ENCODE results near the gene SCD5. TPM values are rescaled to one million over a fixed set of nuclear protein-coding genes. Genes with fewer than 3 reads are reported as not detected.

SCD5 gene
- total and polyA plus RNA-seq, 2 of the 4 experiments (the other 2 are of a cell fraction): 12.4 to 13.5 TPM

DNA sequence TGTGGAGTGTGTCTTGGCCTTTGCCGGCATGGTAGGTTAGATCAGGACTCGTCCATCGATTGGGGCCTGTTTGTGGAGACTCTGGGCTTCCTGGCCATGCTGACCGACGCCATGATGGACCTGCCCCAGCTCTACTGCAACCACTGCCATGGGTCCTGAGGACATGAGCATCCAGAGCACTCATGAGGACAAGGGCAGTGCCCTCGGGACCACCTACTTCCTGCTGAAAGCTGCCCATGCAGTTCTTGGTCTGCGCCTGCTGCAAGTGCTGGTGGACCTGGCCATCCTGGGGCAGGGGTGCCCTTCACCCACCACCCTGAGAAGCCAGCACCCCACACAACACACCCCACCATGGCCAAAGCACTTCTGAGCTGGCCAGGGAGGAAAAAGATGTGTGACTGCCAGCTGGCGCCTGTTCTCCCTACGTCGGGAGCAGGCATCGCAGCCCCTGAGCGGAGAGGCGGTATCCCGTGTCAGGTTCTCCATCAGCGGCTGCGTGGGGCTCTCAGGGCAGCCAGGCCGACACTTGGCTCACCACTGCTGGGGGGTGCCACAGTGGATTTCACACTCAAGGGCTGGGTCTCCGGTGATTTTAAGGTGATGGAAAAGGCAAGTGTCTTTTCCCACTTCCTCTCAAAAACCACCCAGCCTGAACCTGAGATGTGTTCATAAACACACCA, 106.4 kb downstream of the SCD5 start:
- BruUV-seq (replicated peaks): no TSS peak
- H2BK20ac ChIP-seq (ENCODE audit: low read depth, low read length): no peak overlapping the region
- H3K56ac ChIP-seq (ENCODE audit: extremely low read depth, insufficient read depth, low read length): no peak overlapping the region
- no peak overlapping the region for H3K23ac ChIP-seq (ENCODE audit: low read depth, low read length)
- no peak overlapping the region for H3K4me2 ChIP-seq (ENCODE audit: low read depth, low read length)
- no peaks in the 10 kb centered on the region for H3K79me1 ChIP-seq (ENCODE audit: low read depth in 1 of 2, low read length in 2 of 2)
- TF ChIP-seq, protein P1, sequence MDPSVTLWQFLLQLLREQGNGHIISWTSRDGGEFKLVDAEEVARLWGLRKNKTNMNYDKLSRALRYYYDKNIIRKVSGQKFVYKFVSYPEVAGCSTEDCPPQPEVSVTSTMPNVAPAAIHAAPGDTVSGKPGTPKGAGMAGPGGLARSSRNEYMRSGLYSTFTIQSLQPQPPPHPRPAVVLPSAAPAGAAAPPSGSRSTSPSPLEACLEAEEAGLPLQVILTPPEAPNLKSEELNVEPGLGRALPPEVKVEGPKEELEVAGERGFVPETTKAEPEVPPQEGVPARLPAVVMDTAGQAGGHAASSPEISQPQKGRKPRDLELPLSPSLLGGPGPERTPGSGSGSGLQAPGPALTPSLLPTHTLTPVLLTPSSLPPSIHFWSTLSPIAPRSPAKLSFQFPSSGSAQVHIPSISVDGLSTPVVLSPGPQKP (IDR thresholded peaks at IDR 0.05; ENCODE audit: borderline replicate concordance, low read depth, low read length): no peak
- TF ChIP-seq MAZ (IDR thresholded peaks at IDR 0.05; ENCODE audit: borderline replicate concordance, low read depth, low read length) (no peak), MXI1 (IDR thresholded peaks at IDR 0.05; ENCODE audit: borderline replicate concordance, low read depth, low read length) (no peak), FOS (IDR thresholded peaks at IDR 0.05; ENCODE audit: low read depth, low read length) (no peak), POLR2A (IDR thresholded peaks at IDR 0.05; ENCODE audit: low read depth, low read length) (no peak), RFX5 (IDR thresholded peaks at IDR 0.05; ENCODE audit: low read depth, low read length) (no peak), NFE2L2 (IDR thresholded peaks at IDR 0.05; ENCODE audit: low read depth, low read length) (no peak), RAD21 (IDR thresholded peaks at IDR 0.05; ENCODE audit: low read length) (no peak), CHD1 (IDR thresholded peaks at IDR 0.05; ENCODE audit: low read depth, low read length) (no peak), BHLHE40 (IDR thresholded peaks at IDR 0.05; ENCODE audit: low read depth, low read length) (no peak), SMC3 (IDR thresholded peaks at IDR 0.05; ENCODE audit: low read depth, low read length) (no peak), MAFK (IDR thresholded peaks at IDR 0.05; ENCODE audit: low read depth, low read length) (no peak), CEBPB (IDR thresholded peaks at IDR 0.05; ENCODE audit: low read depth, low read length) (no peak), RCOR1 (IDR thresholded peaks at IDR 0.05; ENCODE audit: insufficient replicate concordance, low read length) (no peak)
- TF ChIP-seq, protein P2, sequence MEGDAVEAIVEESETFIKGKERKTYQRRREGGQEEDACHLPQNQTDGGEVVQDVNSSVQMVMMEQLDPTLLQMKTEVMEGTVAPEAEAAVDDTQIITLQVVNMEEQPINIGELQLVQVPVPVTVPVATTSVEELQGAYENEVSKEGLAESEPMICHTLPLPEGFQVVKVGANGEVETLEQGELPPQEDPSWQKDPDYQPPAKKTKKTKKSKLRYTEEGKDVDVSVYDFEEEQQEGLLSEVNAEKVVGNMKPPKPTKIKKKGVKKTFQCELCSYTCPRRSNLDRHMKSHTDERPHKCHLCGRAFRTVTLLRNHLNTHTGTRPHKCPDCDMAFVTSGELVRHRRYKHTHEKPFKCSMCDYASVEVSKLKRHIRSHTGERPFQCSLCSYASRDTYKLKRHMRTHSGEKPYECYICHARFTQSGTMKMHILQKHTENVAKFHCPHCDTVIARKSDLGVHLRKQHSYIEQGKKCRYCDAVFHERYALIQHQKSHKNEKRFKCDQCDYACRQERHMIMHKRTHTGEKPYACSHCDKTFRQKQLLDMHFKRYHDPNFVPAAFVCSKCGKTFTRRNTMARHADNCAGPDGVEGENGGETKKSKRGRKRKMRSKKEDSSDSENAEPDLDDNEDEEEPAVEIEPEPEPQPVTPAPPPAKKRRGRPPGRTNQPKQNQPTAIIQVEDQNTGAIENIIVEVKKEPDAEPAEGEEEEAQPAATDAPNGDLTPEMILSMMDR (conservative IDR thresholded peaks at IDR 0.05; ENCODE audit: low read depth, low read length): no peak
- TF ChIP-seq, protein P3, sequence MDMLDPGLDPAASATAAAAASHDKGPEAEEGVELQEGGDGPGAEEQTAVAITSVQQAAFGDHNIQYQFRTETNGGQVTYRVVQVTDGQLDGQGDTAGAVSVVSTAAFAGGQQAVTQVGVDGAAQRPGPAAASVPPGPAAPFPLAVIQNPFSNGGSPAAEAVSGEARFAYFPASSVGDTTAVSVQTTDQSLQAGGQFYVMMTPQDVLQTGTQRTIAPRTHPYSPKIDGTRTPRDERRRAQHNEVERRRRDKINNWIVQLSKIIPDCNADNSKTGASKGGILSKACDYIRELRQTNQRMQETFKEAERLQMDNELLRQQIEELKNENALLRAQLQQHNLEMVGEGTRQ (IDR thresholded peaks at IDR 0.05; ENCODE audit: low read depth, low read length): no peak
- H3K9me3 ChIP-seq (ENCODE audit: control insufficient read depth, insufficient read depth, low read length): no peaks in the 10 kb centered on the region
- no peaks in the 10 kb centered on the region for H3K27me3 ChIP-seq (ENCODE audit: control insufficient read depth, insufficient read depth, low read length)
- H3K14ac ChIP-seq (replicated peaks; ENCODE audit: low read depth, low read length): no peak overlapping the region
- H3K4ac ChIP-seq (ENCODE audit: low read depth, low read length): no peak overlapping the region
- no peak overlapping the region for H3K9ac ChIP-seq (ENCODE audit: low read depth, low read length)
- H2BK15ac ChIP-seq (ENCODE audit: low read depth, low read length): no peak overlapping the region
- H2BK5ac ChIP-seq (ENCODE audit: low read depth, low read length, poor library complexity, severe bottlenecking): no peak overlapping the region
- ChIA-PET CTCF (no interaction called here), POLR2A (ENCODE audit: unreplicated experiment) (no interaction called here)
- no peak overlapping the region for H2AK9ac ChIP-seq (replicated peaks; ENCODE audit: low read depth, low read length, poor library complexity)
- H3K36me3 ChIP-seq (ENCODE audit: control insufficient read depth, insufficient read depth, low read length): no peaks in the 10 kb centered on the region
- H2AFZ ChIP-seq (replicated peaks; ENCODE audit: low read length, poor library complexity): no peak overlapping the region
- intact Hi-C loops (cut with micrococcal nuclease): no loop called here
- WGBS, 2 experiments (ENCODE audit: extremely low coverage in 2 of 2, insufficient read length in 1 of 2): 100% methylated on average over 5 of the region's 18 CpGs; no CpG with 5 or more reads in 1 of the 2 experiments
- in situ Hi-C loops (cut with MboI; ENCODE audit: low sequenced_read_pairs): no loop called here
- no peak for ATAC-seq (ENCODE audit: low read depth)
- no peaks in the 10 kb centered on the region for H3K4me1 ChIP-seq (ENCODE audit: control insufficient read depth, insufficient read depth, low read length)
- H4K20me1 ChIP-seq (ENCODE audit: insufficient read depth, low read length): no peaks in the 10 kb centered on the region
- no peak overlapping the region for H4K8ac ChIP-seq (ENCODE audit: low read depth in 2 of 2, low read length in 2 of 2)
- no peak overlapping the region for H2AK5ac ChIP-seq (ENCODE audit: low read depth, low read length)
- no peak overlapping the region for H3K27ac ChIP-seq (ENCODE audit: insufficient read depth, low read length)
- dilution Hi-C loops (cut with HindIII; ENCODE audit: low sequenced_read_pairs, unreplicated experiment): no loop called here
- no peaks in the 10 kb centered on the region; the same call in 1 of the 2 replicates for H3K9me1 ChIP-seq (ENCODE audit: insufficient read depth, low read length)
- H2BK120ac ChIP-seq (ENCODE audit: low read depth, low read length): no peak overlapping the region
- DNase-seq: no peak
- no peak overlapping the region for H4K5ac ChIP-seq (ENCODE audit: low read depth, low read length)
- no peak overlapping the region for H4K91ac ChIP-seq (ENCODE audit: insufficient read depth, low read depth, low read length)
- H3K18ac ChIP-seq (ENCODE audit: low read depth, low read length): no peak overlapping the region
- H3K4me3 ChIP-seq (ENCODE audit: insufficient read depth, low read depth, low read length): no peak overlapping the region

Measured in IMR-90 (cell line).